ENCODE measurements around the gene LINGO1. TPM values are rescaled to one million over a fixed set of nuclear protein-coding genes. Genes with fewer than 3 reads are reported as not detected.

LINGO1 gene
- total RNA-seq, 1 donor from 2014 or later = 18.3 TPM

DNA sequence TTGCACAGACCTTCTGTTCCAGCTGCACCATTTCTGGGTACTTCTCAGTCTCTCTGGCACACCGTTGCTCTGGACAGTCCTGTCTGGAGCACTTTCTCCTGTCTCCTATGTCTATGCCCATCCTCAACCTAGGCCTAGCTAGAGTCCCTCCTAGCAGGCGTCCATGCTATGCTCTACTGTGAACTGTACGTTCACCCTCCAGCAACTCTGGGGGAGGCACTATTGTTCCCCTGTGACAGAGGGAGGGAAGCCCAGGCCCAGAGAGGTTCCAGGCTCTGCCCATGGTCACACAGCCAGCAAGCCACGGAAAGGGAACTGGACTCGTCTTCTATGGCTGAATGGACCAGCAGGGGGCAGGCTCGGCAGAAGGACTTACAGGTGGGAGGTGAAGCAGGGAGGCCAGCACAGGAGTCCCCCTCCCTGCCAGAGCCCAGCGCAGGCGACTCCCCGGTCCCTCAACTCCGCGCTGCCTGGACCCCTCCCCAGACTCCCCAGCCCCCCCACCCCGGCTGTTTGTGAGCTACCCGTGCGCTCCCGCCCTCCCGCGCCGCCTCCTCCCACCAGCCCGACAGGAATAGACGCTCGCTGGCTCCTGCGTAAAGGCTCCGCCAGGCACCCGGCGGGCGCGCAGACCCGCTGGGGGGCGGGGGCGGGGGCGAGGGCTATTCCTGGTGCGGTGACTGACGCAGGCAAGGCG, 1.7 kb upstream of the LINGO1 start:
- peaks cover 5 to 9% of the 10 kb centered on the region in 2 donors for H3K4me1 ChIP-seq
- intact Hi-C loops (cut with DNase I) = no loop called here
- H3K27ac ChIP-seq = no peak overlapping the region
- TF ChIP-seq, protein P1, sequence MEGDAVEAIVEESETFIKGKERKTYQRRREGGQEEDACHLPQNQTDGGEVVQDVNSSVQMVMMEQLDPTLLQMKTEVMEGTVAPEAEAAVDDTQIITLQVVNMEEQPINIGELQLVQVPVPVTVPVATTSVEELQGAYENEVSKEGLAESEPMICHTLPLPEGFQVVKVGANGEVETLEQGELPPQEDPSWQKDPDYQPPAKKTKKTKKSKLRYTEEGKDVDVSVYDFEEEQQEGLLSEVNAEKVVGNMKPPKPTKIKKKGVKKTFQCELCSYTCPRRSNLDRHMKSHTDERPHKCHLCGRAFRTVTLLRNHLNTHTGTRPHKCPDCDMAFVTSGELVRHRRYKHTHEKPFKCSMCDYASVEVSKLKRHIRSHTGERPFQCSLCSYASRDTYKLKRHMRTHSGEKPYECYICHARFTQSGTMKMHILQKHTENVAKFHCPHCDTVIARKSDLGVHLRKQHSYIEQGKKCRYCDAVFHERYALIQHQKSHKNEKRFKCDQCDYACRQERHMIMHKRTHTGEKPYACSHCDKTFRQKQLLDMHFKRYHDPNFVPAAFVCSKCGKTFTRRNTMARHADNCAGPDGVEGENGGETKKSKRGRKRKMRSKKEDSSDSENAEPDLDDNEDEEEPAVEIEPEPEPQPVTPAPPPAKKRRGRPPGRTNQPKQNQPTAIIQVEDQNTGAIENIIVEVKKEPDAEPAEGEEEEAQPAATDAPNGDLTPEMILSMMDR (IDR thresholded peaks at IDR 0.05) = peak in 2 of 3 experiments; percentile 15 to 34
- no peak overlapping the region for H3K4me3 ChIP-seq
- peak in 1 of 2 donors; percentile 71 for DNase-seq (ENCODE audit: low spot score in 2 of 2)
- H3K36me3 ChIP-seq = no peaks in the 10 kb centered on the region
- no peaks in the 10 kb centered on the region for H3K9me3 ChIP-seq
- peaks cover 14% of the 10 kb centered on the region for H3K27me3 ChIP-seq

DNA sequence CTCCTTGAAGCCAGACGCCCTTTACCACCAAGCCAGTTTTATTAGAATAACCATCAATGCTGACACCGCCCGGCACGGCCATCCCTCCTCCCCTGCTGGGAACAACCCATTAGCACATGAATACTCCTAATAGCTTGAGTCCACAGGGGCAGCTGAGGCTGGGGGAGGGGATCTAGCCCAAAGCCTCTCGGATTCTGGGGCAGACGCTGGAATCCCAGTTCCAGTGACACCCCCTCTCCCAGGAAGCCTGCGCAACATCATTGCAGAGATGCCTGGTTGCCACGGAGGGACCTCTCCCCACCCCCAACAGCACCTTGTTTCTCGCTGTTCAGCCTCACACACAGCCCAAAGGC, 1.2 kb upstream of the LINGO1 start:
- H3K9me3 ChIP-seq = no peaks in the 10 kb centered on the region
- H3K27me3 ChIP-seq = peaks cover 14% of the 10 kb centered on the region
- TF ChIP-seq, protein P1 (IDR thresholded peaks at IDR 0.05) = no peak
- H3K4me1 ChIP-seq = peaks cover 5 to 9% of the 10 kb centered on the region in 2 donors
- intact Hi-C loops (cut with DNase I) = no loop called here
- H3K36me3 ChIP-seq = no peaks in the 10 kb centered on the region
- no peak overlapping the region for H3K27ac ChIP-seq
- H3K4me3 ChIP-seq = peak overlapping the region; percentile 62 to 69
- no peak for DNase-seq (ENCODE audit: low spot score in 2 of 2)

DNA sequence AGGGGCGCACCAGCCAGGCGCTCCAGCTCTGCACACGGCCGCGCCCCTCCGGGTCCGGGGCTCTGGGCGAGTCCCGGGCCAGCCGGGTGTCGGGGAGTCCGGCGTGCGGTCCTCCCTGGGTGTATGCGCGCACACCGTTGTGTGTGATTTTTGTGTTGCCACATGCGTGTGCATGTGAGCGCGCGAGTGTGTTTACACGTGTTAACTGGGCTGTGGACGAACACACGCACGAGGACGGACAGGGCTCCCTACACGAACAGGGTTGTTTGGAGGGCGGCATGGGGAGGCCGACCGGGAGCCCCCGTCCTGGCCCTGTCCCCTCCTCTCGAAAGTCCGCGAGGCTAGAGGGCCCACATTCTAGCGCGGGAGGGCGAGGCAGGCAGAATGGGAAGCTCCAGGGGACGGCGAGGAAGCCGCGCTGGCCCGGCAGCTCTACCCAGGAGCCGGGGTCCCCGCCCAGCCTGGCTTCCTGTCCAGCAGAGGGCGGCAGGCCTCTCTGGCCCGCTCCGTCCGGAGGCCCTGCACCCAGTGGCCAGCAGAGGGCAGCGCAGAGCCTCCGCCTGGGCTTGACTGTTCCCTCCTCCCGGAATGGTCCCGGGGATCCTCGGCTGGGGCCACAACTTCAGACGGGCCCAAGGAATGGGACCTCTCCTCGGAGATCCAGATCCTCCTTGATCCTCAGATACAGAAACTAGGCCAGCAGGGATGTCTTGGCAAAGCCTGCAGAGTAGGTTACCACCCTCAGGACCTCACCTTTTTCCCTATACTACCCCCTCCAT, 611 bp upstream of the LINGO1 start:
- H3K4me1 ChIP-seq = peaks cover 5 to 9% of the 10 kb centered on the region in 2 donors
- no peak overlapping the region for H3K27ac ChIP-seq
- no peaks in the 10 kb centered on the region for H3K9me3 ChIP-seq
- intact Hi-C loops (cut with DNase I) = no loop called here
- TF ChIP-seq, protein P1 (IDR thresholded peaks at IDR 0.05) = peak; percentile 97 to 100 (median 100)
- H3K27me3 ChIP-seq = peaks cover 14% of the 10 kb centered on the region
- no peaks in the 10 kb centered on the region for H3K36me3 ChIP-seq
- peak overlapping the region; percentile 62 to 69 for H3K4me3 ChIP-seq
- DNase-seq (ENCODE audit: low spot score in 2 of 2) = peak; percentile 30 to 91

DNA sequence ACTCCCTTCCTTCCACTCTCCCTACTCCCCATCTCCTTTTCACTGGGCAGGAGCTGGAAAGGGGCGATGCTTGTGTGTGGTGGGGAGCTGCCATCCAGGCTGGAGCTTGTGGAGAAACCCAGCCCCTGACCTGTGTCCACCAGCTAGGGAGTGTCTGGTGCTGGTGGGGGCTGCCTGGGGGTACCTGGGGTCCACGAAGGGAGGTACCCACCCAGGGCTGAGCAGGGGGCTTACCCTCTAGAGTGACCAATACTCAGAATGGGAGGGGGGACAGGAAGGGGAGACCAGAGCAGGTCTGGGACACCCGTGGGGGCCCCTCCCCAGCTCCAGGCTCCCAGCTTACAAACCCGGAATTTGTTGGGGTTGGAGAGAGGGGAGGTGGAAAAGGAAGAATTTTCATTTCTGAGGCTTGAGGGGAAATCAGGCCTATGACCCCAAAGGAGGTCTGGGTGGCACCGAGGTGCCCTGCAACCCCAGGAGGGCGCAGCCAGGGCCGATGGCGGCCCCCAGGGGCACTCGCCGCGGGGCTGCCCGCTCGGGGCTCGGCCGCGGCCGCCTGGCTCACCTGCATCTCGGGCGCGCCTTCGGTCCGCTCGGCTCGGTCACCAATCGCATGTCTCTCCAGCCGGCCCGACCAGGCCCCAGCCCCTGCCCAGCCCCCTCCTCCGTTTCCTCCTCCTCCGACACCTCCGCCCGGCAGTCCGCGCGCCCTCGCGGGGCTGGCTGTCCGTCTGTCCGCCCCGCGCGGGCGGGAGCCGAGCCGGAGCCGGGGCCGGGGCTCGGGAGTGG, 773 bp downstream of the LINGO1 start:
- TF ChIP-seq, protein P1 (IDR thresholded peaks at IDR 0.05) = no peak
- no peak for DNase-seq (ENCODE audit: low spot score in 2 of 2)
- peak overlapping the region; percentile 62 to 68 for H3K4me3 ChIP-seq
- H3K4me1 ChIP-seq = peaks cover 5 to 9% of the 10 kb centered on the region in 2 donors
- H3K36me3 ChIP-seq = no peaks in the 10 kb centered on the region
- no peak overlapping the region for H3K27ac ChIP-seq
- peaks cover 14% of the 10 kb centered on the region for H3K27me3 ChIP-seq
- intact Hi-C loops (cut with DNase I) = no loop called here
- H3K9me3 ChIP-seq = no peaks in the 10 kb centered on the region

DNA sequence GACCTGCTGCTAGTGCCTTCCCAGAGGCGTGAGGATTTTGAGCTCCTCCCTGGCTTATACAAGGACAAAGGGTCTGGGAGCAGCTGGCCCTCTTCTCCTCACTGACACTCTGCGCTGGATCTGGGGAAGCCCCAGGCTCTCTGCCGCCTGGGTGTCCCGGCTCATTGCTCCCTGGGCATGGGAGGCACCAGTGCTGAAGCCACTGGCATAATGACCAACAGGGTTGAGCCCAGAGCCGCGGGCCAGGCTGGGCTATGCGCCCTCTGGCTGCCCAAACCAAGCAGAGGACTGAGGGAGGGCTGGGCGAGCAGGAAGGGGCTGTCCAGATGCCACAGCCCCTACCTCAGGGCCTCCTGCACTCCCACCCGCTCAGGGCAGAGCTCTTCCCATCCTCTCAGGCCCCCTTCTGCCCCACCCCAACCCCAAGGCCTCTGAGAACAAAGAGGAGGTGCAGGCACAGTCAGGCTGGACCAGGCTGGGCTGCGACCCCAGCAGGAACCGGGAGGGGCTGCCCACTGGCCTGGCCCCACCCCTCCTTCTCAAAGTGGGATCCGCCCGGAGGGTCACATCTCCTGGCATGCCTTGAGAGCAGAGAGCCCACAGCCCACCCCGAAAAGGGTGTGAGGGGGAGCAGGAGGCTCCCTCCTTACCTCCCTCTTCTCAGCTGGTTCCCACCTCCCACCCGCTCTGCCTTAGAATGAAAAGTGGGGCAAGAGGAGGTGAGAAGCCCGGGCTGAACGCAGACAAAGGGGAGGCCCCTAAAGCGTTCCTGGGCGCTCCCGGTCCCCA, 1.6 kb downstream of the LINGO1 start:
- DNase-seq (ENCODE audit: low spot score in 2 of 2) = no peak
- peaks cover 14% of the 10 kb centered on the region for H3K27me3 ChIP-seq
- intact Hi-C loops (cut with DNase I) = no loop called here

More for the DNA sequence above, 1.6 kb downstream of the LINGO1 start:
- Histone ChIP-seq H3K27ac (no peak overlapping the region), H3K9me3 (no peaks in the 10 kb centered on the region), H3K36me3 (no peaks in the 10 kb centered on the region), H3K4me3 (peak overlapping the region in 1 of 2 donors; percentile 68), H3K4me1 (peaks cover 5 to 9% of the 10 kb centered on the region in 2 donors)
- TF ChIP-seq, protein P1 (IDR thresholded peaks at IDR 0.05) = peak in 1 of 3 experiments; percentile 18

Measured in ascending aorta (tissue), 2 donors.